MCF 10A (cell line): ENCODE measurements around the gene ZNF500. TPM values are rescaled to one million over a fixed set of nuclear protein-coding genes. Genes with fewer than 3 reads are reported as not detected.

ENCODE experiments used
- BruUV-seq: library from RNA; stranded (reverse); fragments of 400-500 nt; replicated peaks from 2 replicates; lab custom pipeline; 2021; lab: Mats Ljungman, UMichigan
- CTCF ChIA-PET: fragments of 300-600 bp; sonication (Branson Sonifier 250); formaldehyde crosslinking; extraction: SDS; loops from one replicate; lab custom pipeline; 2021; ENCODE audit warnings: antibody characterized with exemption, inconsistent platforms; lab: Yijun Ruan, JAX
- POLR2A ChIA-PET: fragments of 300-600, 350-650 bp; sonication (Branson Sonifier 250); formaldehyde crosslinking; extraction: SDS; loops from one replicate; lab custom pipeline; 2020; ENCODE audit warnings: antibody characterized with exemption, inconsistent platforms; lab: Yijun Ruan, JAX
- DNase-seq: peaks from one replicate; pipeline ENCODE4 v3.0.0-alpha.2; 2018; ENCODE audit not compliant: unreplicated experiment
- H3K27ac Mint-ChIP-seq: one replicate; pipeline ENCODE4 v1.8.0; 2022; ENCODE audit warnings: mild to moderate bottlenecking, low read depth, mixed read lengths; ENCODE audit not compliant: unreplicated experiment
- H3K27me3 Mint-ChIP-seq: one replicate; pipeline ENCODE4 v1.8.0; 2022; ENCODE audit warnings: mixed read lengths; ENCODE audit not compliant: insufficient read depth, unreplicated experiment
- H3K36me3 Mint-ChIP-seq: one replicate; pipeline ENCODE4 v1.8.0; 2022; ENCODE audit warnings: mild to moderate bottlenecking, moderate library complexity, mixed read lengths; ENCODE audit not compliant: insufficient read depth, unreplicated experiment
- H3K4me1 Mint-ChIP-seq: one replicate; pipeline ENCODE4 v1.8.0; 2022; ENCODE audit warnings: mixed read lengths; ENCODE audit not compliant: insufficient read depth, unreplicated experiment
- H3K4me3 Mint-ChIP-seq: one replicate; pipeline ENCODE4 v1.8.0; 2022; ENCODE audit warnings: mild to moderate bottlenecking, moderate library complexity, mixed read lengths; ENCODE audit not compliant: unreplicated experiment
- H3K9me3 Mint-ChIP-seq: one replicate; pipeline ENCODE4 v1.8.0; 2022; ENCODE audit warnings: mixed read lengths; ENCODE audit not compliant: unreplicated experiment
- intact Hi-C: fragments of 100-400 bp; cut with micrococcal nuclease; formaldehyde crosslinking; loops from 2 replicates; pipeline ENCODE4 v1.14.1; 2022
- total RNA-seq: library from RNA; stranded (reverse); gene quantifications from 2 replicates; pipeline ENCODE4 v1.2.3, GENCODE V29; 2022
- TF ChIP-seq, protein P1 (sequence below): fragments of 200-600 bp; IDR thresholded peaks from one replicate; pipeline ENCODE4 v1.8.0; 2022; ENCODE audit warnings: antibody characterized with exemption, mild to moderate bottlenecking; ENCODE audit not compliant: unreplicated experiment

The ZNF500 gene
- total RNA-seq, 1 experiment from 2014 or later: 13.8 TPM

DNA sequence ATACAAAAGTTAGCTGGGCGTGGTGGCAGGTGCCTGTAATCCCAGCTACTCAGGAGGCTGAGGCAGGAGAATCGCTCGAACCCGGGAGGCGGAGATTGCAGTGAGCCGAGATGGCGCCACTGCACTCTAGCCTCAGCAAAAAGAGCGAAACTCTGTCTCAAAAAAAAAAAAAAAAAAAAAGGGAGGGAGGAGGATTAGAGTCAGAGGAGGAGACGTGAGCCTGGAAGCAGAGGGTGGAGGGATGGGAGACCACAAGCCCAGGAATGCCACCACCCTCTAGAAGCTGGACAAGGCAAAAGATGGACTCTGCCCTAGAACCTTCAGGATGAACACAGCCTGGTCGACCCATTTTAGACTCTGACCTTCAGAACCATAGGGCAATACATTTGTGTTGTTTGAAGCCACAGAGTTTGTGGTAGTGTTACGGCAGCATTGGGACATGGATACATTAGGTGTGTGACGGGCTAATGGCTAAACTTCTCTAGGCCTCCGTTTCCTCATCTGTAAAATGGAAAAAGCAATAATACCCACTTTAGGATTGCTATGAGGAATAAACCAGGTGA lies 26.1 kb upstream of the ZNF500 start:
- BruUV-seq: no TSS peak
- intact Hi-C loops: no loop called here
- POLR2A ChIA-PET: interaction anchor here (1.2 kb wide), 1 partner anchor 24 kb away, joined by 4 read pairs; no protein-coding TSS in a partner anchor
- H3K4me3 Mint-ChIP-seq: no peak overlapping the region
- no peaks in the 10 kb centered on the region for H3K4me1 Mint-ChIP-seq
- TF ChIP-seq, protein P1, sequence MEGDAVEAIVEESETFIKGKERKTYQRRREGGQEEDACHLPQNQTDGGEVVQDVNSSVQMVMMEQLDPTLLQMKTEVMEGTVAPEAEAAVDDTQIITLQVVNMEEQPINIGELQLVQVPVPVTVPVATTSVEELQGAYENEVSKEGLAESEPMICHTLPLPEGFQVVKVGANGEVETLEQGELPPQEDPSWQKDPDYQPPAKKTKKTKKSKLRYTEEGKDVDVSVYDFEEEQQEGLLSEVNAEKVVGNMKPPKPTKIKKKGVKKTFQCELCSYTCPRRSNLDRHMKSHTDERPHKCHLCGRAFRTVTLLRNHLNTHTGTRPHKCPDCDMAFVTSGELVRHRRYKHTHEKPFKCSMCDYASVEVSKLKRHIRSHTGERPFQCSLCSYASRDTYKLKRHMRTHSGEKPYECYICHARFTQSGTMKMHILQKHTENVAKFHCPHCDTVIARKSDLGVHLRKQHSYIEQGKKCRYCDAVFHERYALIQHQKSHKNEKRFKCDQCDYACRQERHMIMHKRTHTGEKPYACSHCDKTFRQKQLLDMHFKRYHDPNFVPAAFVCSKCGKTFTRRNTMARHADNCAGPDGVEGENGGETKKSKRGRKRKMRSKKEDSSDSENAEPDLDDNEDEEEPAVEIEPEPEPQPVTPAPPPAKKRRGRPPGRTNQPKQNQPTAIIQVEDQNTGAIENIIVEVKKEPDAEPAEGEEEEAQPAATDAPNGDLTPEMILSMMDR: no peak
- no peak overlapping the region for H3K27ac Mint-ChIP-seq
- H3K27me3 Mint-ChIP-seq: no peaks in the 10 kb centered on the region
- DNase-seq: no peak
- no peaks in the 10 kb centered on the region for H3K9me3 Mint-ChIP-seq
- no peaks in the 10 kb centered on the region for H3K36me3 Mint-ChIP-seq
- CTCF ChIA-PET: interaction anchor here (0.6 kb wide), 1 partner anchor 163 kb away, joined by 5 read pairs; no protein-coding TSS in a partner anchor

DNA sequence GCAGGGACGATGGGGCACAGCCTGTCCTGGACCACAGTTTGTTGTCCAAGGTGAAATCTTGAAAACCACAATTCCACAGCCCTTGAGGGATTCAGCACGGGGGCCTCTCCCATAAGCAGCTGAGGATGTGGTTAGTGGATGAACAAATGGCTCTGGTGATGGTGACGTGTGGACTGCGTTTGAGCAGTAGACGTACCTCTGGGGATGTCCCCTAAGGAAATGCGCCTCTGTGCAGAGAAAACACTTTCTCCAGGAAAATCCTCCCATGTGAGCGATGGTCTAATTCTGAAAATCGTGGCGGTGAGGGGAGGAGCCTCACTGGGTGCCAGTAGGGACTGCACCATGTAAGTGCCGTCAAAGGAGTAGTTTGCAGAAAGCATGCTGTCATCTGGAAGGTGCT lies 23.9 kb upstream of the ZNF500 start:
- Mint-ChIP-seq H3K36me3 (no peaks in the 10 kb centered on the region), H3K9me3 (no peaks in the 10 kb centered on the region), H3K4me3 (no peak overlapping the region), H3K27me3 (no peaks in the 10 kb centered on the region), H3K4me1 (no peaks in the 10 kb centered on the region), H3K27ac (no peak overlapping the region)
- intact Hi-C loops: no loop called here
- BruUV-seq: no TSS peak
- TF ChIP-seq, protein P1: no peak
- ChIA-PET CTCF (interaction anchor here (0.6 kb wide), 1 partner anchor 361 kb away, joined by 3 read pairs; no protein-coding TSS in a partner anchor), POLR2A (interaction anchor here (0.5 kb wide), 2 partner anchors 25 to 55 kb away, joined by 3 to 4 read pairs; no protein-coding TSS in a partner anchor)
- DNase-seq: no peak

DNA sequence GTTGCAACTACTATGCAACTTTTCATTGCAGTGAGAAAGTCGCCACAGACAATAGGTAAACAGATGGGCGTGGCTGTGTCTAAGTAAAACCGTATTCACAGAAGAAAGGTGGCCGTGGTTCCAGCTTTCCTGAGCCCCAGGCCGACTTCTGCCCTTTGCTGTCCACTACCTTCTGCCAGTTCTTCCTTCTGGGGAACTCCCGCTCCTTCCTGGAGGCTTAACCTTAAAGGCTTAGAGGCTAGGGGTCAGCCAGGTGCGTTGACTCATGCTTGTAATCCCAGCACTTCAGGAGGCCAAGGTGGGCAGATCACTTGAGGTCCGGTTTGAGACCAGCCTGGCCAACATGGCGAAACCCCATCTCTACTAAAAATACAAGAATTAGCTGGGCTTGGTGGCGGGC lies 23.3 kb upstream of the ZNF500 start:
- no peak for DNase-seq
- no peak overlapping the region for H3K4me3 Mint-ChIP-seq
- TF ChIP-seq, protein P1: no peak
- intact Hi-C loops: no loop called here
- CTCF ChIA-PET: interaction anchor here (0.5 to 0.6 kb wide), 3 partner anchors 18 to 360 kb away, joined by 3 to 4 read pairs (median 3); no protein-coding TSS in a partner anchor
- BruUV-seq: no TSS peak
- H3K4me1 Mint-ChIP-seq: no peaks in the 10 kb centered on the region
- H3K27me3 Mint-ChIP-seq: no peaks in the 10 kb centered on the region
- H3K27ac Mint-ChIP-seq: no peak overlapping the region
- POLR2A ChIA-PET: no interaction called here
- H3K9me3 Mint-ChIP-seq: no peaks in the 10 kb centered on the region
- no peaks in the 10 kb centered on the region for H3K36me3 Mint-ChIP-seq

DNA sequence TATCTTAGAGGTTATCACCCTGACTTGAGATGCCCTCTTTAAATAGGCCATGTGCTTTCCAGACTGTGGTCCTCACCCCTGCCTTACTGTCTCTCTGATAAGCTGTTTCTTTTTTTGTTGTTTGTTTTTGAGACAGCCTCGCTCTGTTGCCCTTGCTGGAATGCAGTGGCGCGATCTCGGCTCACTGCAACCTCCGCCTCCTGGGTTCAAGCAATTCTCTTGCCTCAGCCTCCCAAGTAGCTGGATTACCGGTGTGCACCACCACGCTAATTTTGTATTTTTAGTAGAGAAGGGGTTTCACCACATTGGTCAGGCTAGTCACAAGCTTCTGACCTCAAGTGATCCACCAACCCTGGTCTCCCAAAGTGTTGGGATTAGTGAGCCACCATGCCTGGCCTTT lies 21.9 kb upstream of the ZNF500 start:
- Mint-ChIP-seq H3K4me3 (no peak overlapping the region), H3K4me1 (no peaks in the 10 kb centered on the region), H3K9me3 (no peaks in the 10 kb centered on the region), H3K27ac (no peak overlapping the region), H3K36me3 (no peaks in the 10 kb centered on the region), H3K27me3 (no peaks in the 10 kb centered on the region)
- no TSS peak for BruUV-seq
- CTCF ChIA-PET: interaction anchor here (0.6 kb wide), 1 partner anchor 29 kb away, joined by 3 read pairs; no protein-coding TSS in a partner anchor
- POLR2A ChIA-PET: no interaction called here
- TF ChIP-seq, protein P1: no peak
- DNase-seq: no peak
- intact Hi-C loops: no loop called here
